ENCODE data around the gene ITCH.
"Not testable (repeated sequence)": the region's sequence is repeated elsewhere in the genome, so short reads cannot be mapped to it uniquely, and the experiment has no call there.

ITCH gene

GRCh38 chr20:34472246-34472925, 109.3 kb downstream of the ITCH start:
- no peak for DNase-seq

DNA sequence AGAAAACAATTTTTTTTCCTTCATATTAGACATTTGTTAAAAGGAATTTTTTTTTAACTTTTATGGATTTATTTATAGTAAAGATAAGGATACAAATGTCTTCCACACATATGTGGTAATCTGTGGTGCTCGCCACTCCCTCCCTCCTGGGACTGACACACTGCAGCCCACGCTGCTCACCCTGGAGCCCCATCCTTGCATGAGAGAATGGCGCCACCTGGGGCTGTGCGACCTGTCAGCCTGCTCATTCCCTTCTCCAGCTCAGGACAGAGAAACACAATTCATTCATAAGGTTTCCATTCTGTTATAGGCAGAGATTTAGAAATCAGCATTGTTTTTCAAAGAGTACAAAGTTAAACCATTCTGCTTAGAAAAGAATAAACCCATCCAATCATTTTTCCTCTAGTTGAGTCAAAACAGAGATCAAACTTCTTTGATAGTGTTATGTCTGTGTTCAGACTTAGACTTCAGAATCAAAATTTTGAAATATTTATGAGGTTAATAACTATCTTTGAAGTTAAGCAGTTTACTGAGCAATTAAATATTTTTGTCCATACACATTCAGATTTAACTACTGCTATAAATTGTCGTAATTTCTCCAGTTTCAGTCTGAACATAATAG, 110.3 kb downstream of the ITCH start:
- DNase-seq, result peak; percentile 23

DNA sequence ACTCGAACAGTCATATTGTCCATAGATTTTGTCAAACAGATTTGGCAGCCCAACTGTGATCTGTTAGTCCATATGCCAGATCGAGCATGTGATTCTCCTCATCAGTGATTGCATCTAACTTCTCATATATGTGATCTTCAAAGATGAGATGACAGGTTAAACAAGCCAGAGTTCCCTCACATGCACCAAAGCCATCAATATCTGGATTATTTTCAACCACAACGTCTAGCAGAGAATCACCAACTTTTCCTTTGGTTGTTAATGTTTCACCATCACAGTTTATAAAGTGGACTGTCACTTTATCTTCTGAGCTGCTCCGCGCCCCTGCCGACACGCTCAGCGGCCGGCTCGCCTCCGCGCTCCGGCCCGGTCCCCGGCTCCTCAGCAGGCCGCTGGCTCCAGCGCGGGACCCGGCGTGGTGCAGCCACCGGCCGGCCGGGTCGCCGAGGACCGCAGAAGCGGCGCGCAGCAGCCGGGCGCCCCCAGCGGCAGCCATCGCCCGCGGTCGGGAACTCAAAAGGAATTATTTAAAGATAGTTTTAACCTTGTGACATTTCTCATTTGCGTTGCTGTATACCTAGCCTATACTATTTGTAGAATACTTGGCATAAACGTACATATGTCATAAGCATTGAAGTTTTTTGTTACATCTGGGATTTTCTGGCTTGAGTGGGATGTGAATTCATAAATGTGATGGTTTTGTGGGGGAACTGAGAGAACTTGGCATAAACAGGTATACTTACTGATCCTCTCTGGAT, 113.1 kb downstream of the ITCH start:
- peak; percentile 26 for DNase-seq

DNA sequence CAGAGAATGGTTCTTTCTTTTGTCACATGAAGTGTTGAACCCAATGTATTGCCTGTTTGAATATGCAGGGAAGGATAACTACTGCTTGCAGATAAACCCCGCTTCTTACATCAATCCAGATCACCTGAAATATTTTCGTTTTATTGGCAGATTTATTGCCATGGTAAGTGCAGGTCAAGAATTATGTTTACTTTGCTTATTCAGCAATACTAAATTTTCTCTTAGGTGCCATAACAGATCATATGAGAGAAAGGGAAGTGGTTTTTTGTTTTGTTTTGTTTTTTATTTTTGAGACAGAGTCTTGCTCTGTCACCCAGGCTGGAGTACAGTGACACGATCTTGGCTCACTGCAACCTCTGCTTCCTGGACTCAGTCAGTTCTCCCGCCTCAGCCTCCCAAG, 116.6 kb downstream of the ITCH start:
- DNase-seq, result no peak

GRCh38 chr20:34482154-34482553, 119.1 kb downstream of the ITCH start:
- DNase-seq, result not testable (repeated sequence)

DNA sequence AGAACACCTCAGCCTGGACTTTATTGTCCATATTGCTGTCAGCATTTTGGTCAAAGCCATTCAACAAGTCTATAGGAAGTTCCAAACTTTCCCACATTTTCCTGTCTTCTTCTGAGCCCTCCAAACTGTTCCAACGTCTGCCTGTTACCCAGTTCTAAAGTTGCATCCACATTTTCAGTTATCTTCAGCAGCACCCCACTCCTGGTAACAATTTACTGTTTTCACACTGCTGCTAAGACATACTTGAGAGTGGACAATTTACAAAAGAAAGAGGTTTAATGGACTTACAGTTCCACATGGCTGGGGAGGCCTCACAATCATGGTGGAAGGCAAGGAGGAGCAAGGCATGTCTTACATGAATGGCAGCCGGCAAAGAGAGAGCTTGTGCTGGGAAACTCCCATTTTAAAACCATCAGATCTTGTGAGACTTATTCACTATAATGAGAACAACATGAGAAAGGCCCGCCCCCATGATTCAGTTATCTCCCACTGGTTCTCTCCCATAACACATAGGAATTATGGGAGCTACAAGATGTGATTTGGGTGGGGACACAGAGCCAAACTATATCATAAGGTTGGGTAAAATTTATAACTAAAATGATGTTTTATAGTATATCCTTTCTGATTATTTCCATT, 120.6 kb downstream of the ITCH start:
- DNase-seq, result not testable (repeated sequence)

GRCh38 chr20:34485068-34485634, 122.1 kb downstream of the ITCH start:
- no peak for DNase-seq

- DNase-seq, result no peak
Observed at GRCh38 chr20:34491226-34491931, 128.3 kb downstream of the ITCH start.

GRCh38 chr20:34491932-34492509, 128.9 kb downstream of the ITCH start:
- no peak for DNase-seq

DNA sequence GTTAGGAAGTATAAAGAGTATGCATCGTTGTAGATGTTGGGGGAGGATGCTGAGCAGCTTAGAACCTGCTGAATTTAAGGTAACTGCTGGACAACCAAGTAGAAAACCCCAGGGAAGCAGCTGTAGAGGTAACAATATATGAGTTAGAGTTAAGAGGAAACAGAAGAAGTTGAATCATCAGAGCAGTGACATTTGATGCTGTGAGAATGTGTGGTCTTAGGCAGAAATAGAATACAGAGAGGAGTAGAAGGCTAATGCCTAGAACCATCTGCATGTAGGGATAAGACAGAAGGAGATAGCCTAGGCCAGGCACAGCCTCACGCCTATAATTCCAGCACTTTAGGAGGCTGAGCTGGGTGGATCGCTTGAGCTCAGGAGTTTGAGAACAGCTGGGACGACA, 130.6 kb downstream of the ITCH start:
- no peak for DNase-seq

DNA sequence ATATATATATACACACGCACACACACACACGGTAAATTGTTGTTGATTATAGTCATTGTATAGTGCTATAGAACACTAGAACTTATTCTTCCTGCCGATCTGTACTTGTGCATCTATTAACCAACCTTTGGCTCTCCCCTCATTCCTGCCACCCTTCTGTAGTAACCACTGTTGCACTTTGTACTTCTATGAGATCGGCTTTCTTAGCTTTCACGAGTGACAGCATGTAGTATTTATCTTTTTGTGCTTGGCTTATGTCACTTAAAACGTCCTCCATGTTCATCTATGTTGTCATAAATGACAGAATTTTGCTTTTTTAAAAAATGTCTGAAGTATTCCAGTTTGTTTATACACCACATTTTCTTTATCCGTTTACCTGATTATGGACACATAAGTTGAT, 132.2 kb downstream of the ITCH start:
- no peak for DNase-seq

GRCh38 chr20:34495916-34496315, 132.8 kb downstream of the ITCH start:
- no peak for DNase-seq

DNA sequence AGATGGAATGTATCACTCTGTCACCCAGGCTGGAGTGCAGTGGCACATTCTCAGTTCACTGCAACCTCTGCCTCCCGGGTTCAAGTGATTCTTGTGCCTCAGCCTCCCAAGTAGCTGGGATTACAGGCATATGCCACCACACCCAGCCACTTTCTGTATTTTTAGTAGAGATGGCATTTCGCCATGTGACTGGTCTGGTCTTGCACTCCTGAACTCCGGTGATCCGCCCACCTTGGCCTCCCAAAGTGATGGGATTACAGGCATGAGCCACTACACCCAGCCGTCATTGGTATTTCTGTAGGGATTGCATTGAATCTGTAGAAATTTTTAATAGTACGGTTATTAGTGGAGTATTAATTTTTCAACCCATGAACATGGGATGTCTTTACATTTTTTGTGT, 134.5 kb downstream of the ITCH start:
- not testable (repeated sequence) for DNase-seq

- no peak for DNase-seq
Observed at GRCh38 chr20:34500823-34501222, 137.8 kb downstream of the ITCH start.

DNA sequence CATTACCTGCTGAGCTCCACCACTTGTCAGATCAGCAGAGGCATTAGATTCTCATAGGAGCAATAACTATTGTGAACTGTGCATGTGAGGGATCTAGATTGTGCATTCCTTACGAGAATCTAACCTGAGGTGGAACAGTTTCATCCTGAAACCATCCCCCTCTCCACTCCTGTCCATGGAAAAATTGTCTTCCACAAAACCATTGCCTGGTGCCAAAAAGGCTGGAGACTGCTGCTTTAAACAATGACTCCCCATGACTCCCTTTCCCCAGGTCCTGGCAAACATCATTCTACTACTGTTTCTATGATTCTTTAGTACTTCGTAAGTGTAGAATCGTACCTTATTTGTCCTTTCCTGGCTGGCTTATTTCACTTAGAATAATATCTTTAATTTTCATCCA, 143.4 kb downstream of the ITCH start:
- DNase-seq, result no peak

DNA sequence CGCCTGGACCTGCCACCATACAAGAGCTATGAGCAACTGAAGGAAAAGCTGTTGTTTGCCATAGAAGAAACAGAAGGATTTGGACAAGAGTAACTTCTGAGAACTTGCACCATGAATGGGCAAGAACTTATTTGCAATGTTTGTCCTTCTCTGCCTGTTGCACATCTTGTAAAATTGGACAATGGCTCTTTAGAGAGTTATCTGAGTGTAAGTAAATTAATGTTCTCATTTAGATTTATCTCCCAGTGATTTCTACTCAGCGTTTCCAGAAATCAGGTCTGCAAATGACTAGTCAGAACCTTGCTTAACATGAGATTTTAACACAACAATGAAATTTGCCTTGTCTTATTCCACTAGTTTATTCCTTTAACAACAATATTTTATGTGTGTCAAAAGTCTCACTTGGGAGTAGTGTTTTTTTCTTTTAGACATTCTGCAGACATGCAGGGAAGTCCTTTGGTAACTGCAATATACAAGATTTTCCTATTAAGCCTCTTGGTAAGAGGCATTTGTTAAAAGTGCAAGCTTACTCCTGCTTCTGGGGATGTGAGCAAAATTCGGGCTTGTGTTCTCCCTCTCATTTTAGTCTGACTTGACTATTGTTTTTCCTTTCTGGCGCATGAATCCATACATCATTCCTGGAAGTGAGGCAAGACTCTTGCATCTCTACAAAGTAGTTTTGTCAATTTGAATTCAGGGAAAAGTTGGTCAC, 144.8 kb downstream of the ITCH start:
- no peak for DNase-seq

- no peak for DNase-seq
Observed at GRCh38 chr20:34510575-34510974, 147.5 kb downstream of the ITCH start.

GRCh38 chr20:34511891-34512265, 148.8 kb downstream of the ITCH start:
- no peak for DNase-seq

DNA sequence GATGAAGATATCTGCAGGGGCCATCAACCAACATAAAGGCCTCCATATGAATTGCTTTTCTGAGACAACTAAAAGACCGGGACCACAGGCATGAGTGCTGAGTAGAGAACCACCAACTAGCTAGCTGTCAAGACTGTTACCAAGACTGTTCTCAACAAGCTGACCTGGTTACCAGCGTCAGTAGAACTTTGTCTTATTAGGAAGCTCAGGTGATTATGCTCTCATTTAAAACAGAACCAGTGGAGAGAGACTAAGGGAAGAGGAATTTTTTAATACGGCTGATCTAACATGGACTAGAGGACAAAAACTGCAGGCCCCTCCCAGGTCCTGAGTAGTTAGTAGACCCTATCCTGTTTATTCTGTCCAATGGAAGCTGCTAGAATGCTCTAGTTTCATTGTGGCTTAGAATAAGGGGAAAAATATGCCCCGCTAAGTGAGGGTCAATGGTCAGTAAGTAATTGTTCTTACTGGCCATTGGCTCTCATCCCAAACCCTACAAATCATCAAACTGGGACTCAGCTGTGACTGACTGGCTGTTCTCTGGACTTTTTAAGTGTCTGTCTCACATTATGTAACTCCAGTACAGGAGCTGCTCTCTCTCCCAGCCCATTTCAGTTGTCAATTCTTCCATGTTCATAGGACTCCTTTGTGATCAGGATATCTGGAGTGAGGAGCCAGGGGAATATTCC, 149.3 kb downstream of the ITCH start:
- no peak for DNase-seq

DNA sequence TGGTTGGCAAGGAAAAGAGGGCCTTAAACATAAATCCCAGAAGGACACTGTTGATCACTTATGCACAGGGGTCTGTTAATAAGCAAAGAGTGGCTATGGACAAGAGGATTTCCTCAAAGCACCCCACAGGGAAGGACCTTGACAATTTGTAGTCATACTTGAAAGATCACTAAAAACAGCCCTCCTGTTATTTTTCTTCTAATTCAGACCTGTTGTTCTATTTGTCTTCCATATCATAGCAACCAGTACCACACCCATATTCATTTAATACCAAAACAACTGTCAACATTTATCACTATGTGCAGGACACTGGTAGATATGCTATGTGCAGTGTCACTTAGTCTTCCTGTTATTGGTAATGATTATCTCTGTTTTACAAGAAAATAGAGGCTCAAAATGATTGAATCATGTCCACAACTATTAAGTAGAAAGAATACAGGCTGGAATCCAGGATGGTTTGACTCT, 149.9 kb downstream of the ITCH start:
- no peak for DNase-seq

GRCh38 chr20:34514034-34514433, 151.0 kb downstream of the ITCH start:
- DNase-seq, result not testable (repeated sequence)
